ENCODE results near the gene GEMIN2.
"Not testable (repeated sequence)": the region's sequence is repeated elsewhere in the genome, so short reads cannot be mapped to it uniquely, and the experiment has no call there.

GEMIN2 gene

GRCh38 chr14:39114073-39114838, at the start of gene GEMIN2:
GEMIN2 (plus strand) TSS chr14:39114323; CDS start chr14:39114339, 16 bp downstream.
- intact Hi-C loops (cut with DNase I): loop anchor here (5.0 kb wide), 2 partner anchors 53 to 318 kb away; partner anchors contain the start of gene FBXO33
- peak; percentile 82 to 97 (median 94) for DNase-seq

- DNase-seq; intact Hi-C loops (cut with DNase I): not testable (repeated sequence)
These were observed 44.8 kb upstream of the GEMIN2 start for GRCh38 chr14:39069169-39069805.

GRCh38 chr14:39069923-39070322, 44.2 kb upstream of the GEMIN2 start:
- intact Hi-C loops (cut with DNase I): no loop called here
- no peak for DNase-seq

GRCh38 chr14:39071096-39071495, 43.0 kb upstream of the GEMIN2 start:
- intact Hi-C loops (cut with DNase I): no loop called here

GRCh38 chr14:39080886-39081285, 33.2 kb upstream of the GEMIN2 start:
- intact Hi-C loops (cut with DNase I): no loop called here
- no peak for DNase-seq

More at GRCh38 chr14:39071096-39071495, 43.0 kb upstream of the GEMIN2 start:
- no peak for DNase-seq

GRCh38 chr14:39083127-39083526, 31.0 kb upstream of the GEMIN2 start:
- DNase-seq: no peak
- intact Hi-C loops (cut with DNase I): no loop called here

- intact Hi-C loops (cut with DNase I): no loop called here
- no peak for DNase-seq
These were observed 28.2 kb upstream of the GEMIN2 start for GRCh38 chr14:39085933-39086332.

- DNase-seq: no peak
- intact Hi-C loops (cut with DNase I): no loop called here
These were observed 26.6 kb upstream of the GEMIN2 start for GRCh38 chr14:39087493-39087892.

GRCh38 chr14:39090548-39091111, 23.5 kb upstream of the GEMIN2 start:
- no peak for DNase-seq
- intact Hi-C loops (cut with DNase I): no loop called here

- DNase-seq: no peak
- intact Hi-C loops (cut with DNase I): no loop called here
These were observed 22.4 kb upstream of the GEMIN2 start for GRCh38 chr14:39091716-39092115.

GRCh38 chr14:39094515-39094914, 19.6 kb upstream of the GEMIN2 start:
- intact Hi-C loops (cut with DNase I): no loop called here
- no peak for DNase-seq

GRCh38 chr14:39097159-39097558, 17.0 kb upstream of the GEMIN2 start:
- intact Hi-C loops (cut with DNase I): no loop called here
- peak in 15 of 42 donors; percentile 8 to 71 (median 27) for DNase-seq

- intact Hi-C loops (cut with DNase I); DNase-seq: not testable (repeated sequence)
These were observed 14.9 kb upstream of the GEMIN2 start for GRCh38 chr14:39099215-39099614.

- intact Hi-C loops (cut with DNase I): no loop called here
- DNase-seq: no peak
These were observed 14.4 kb upstream of the GEMIN2 start for GRCh38 chr14:39099748-39100147.

GRCh38 chr14:39102265-39102968, 11.7 kb upstream of the GEMIN2 start:
- intact Hi-C loops (cut with DNase I): no loop called here

GRCh38 chr14:39102969-39103957, 10.9 kb upstream of the GEMIN2 start, which contains the start of gene SEC23A:
SEC23A (minus strand) TSS chr14:39103235; CDS start chr14:39096118, 7,117 bp downstream.
- DNase-seq: peak; percentile 69 to 94 (median 87)
- intact Hi-C loops (cut with DNase I): no loop called here

More at GRCh38 chr14:39102265-39102968, 11.7 kb upstream of the GEMIN2 start:
- DNase-seq: peak in 10 of 42 donors; percentile 5 to 41 (median 18)

GRCh38 chr14:39104078-39104801, 9.9 kb upstream of the GEMIN2 start:
- DNase-seq; intact Hi-C loops (cut with DNase I): not testable (repeated sequence)
